ENCODE results near the gene ADCY9. TPM values are rescaled to one million over a fixed set of nuclear protein-coding genes. Genes with fewer than 3 reads are reported as not detected.

Gene ADCY9
- total and polyA plus RNA-seq, 2 experiments from 2014 or later: 1.9 to 21.9 TPM

- H3K79me2 ChIP-seq (ENCODE audit: insufficient read depth): peaks cover 32% of the 10 kb centered on the region
- WGBS, 2 experiments (ENCODE audit: low coverage in 1 of 2, low lambda C conversion rate in 2 of 2, missing lambda C conversion rate in 2 of 2): 92 to 93% methylated on average over 16 of the region's 16 CpGs
- no peaks in the 10 kb centered on the region for H4K20me1 ChIP-seq (ENCODE audit: insufficient read depth)
- peaks cover 24% of the 10 kb centered on the region for H3K4me1 ChIP-seq (ENCODE audit: insufficient read depth)
- no peak overlapping the region for H3K9ac ChIP-seq
- no peaks in the 10 kb centered on the region for H3K36me3 ChIP-seq (ENCODE audit: low read depth)
- no peak overlapping the region for H2AFZ ChIP-seq
- no peak overlapping the region for H3K4me3 ChIP-seq
- no peaks in the 10 kb centered on the region for H3K9me3 ChIP-seq (ENCODE audit: low read depth)
- H3F3A ChIP-seq (ENCODE audit: insufficient read depth): peaks cover 19% of the 10 kb centered on the region
- no peaks in the 10 kb centered on the region for H3K9me2 ChIP-seq (ENCODE audit: insufficient read depth)
- DNase-seq: no peak
- H3K4me2 ChIP-seq (ENCODE audit: unreplicated experiment): no peak overlapping the region
- TF ChIP-seq EZH2phosphoT487 (IDR thresholded peaks at IDR 0.05; ENCODE audit: insufficient read depth, low read depth) (no peak), EZH2 (IDR thresholded peaks at IDR 0.05; ENCODE audit: insufficient read depth, poor library complexity, severe bottlenecking) (no peak)
- no peaks in the 10 kb centered on the region for H3K27me3 ChIP-seq (replicated peaks; ENCODE audit: insufficient read depth)
- in situ Hi-C loops (cut with MboI): no loop called here
- no peak overlapping the region for H3K27ac ChIP-seq
Measured at GRCh38 chr16:4056161-4057105, 59.8 kb downstream of the ADCY9 start.

- no peak for DNase-seq
- TF ChIP-seq EZH2 (IDR thresholded peaks at IDR 0.05; ENCODE audit: insufficient read depth, poor library complexity, severe bottlenecking) (no peak), EZH2phosphoT487 (IDR thresholded peaks at IDR 0.05; ENCODE audit: insufficient read depth, low read depth) (no peak)
- Histone ChIP-seq H4K20me1 (ENCODE audit: insufficient read depth) (no peaks in the 10 kb centered on the region), H3K27ac (no peak overlapping the region), H3K9me2 (ENCODE audit: insufficient read depth) (no peaks in the 10 kb centered on the region), H3K27me3 (replicated peaks; ENCODE audit: insufficient read depth) (no peaks in the 10 kb centered on the region), H3K36me3 (ENCODE audit: low read depth) (no peaks in the 10 kb centered on the region), H3K4me1 (ENCODE audit: insufficient read depth) (peaks cover 24% of the 10 kb centered on the region), H3K9me3 (ENCODE audit: low read depth) (no peaks in the 10 kb centered on the region), H3K4me2 (ENCODE audit: unreplicated experiment) (no peak overlapping the region), H3K9ac (no peak overlapping the region), H2AFZ (no peak overlapping the region), H3F3A (ENCODE audit: insufficient read depth) (peaks cover 19% of the 10 kb centered on the region), H3K79me2 (ENCODE audit: insufficient read depth) (peaks cover 28% of the 10 kb centered on the region), H3K4me3 (no peak overlapping the region)
- in situ Hi-C loops (cut with MboI): no loop called here
- 97 to 100% methylated on average over 15 of the region's 15 CpGs for WGBS, 2 experiments (ENCODE audit: low coverage in 1 of 2, low lambda C conversion rate in 2 of 2, missing lambda C conversion rate in 2 of 2)
Measured at GRCh38 chr16:4055748-4056147, 60.5 kb downstream of the ADCY9 start.

GRCh38 chr16:4053301-4053845, 62.9 kb downstream of the ADCY9 start:
- DNase-seq: peak; percentile 81
- H2AFZ ChIP-seq: peak overlapping the region; percentile 36
- peak overlapping the region; percentile 64 for H3K4me3 ChIP-seq
- H3K27me3 ChIP-seq (replicated peaks; ENCODE audit: insufficient read depth): no peaks in the 10 kb centered on the region
- no peaks in the 10 kb centered on the region for H3K9me2 ChIP-seq (ENCODE audit: insufficient read depth)
- H3K4me2 ChIP-seq (ENCODE audit: unreplicated experiment): peak overlapping the region; percentile 77
- H3K79me2 ChIP-seq (ENCODE audit: insufficient read depth): peaks cover 8% of the 10 kb centered on the region; the same call in 1 of the 2 replicates
- no peaks in the 10 kb centered on the region for H3K9me3 ChIP-seq (ENCODE audit: low read depth)
- no peaks in the 10 kb centered on the region for H3K36me3 ChIP-seq (ENCODE audit: low read depth)
- 2 to 3% methylated on average over 18 of the region's 18 CpGs for WGBS, 2 experiments (ENCODE audit: low coverage in 1 of 2, low lambda C conversion rate in 2 of 2, missing lambda C conversion rate in 2 of 2)
- peak overlapping the region; percentile 79 for H3K9ac ChIP-seq
- TF ChIP-seq EZH2 (IDR thresholded peaks at IDR 0.05; ENCODE audit: insufficient read depth, poor library complexity, severe bottlenecking) (no peak), EZH2phosphoT487 (IDR thresholded peaks at IDR 0.05; ENCODE audit: insufficient read depth, low read depth) (no peak)
- in situ Hi-C loops (cut with MboI): no loop called here
- peak overlapping the region; percentile 91 for H3K27ac ChIP-seq
- H4K20me1 ChIP-seq (ENCODE audit: insufficient read depth): no peaks in the 10 kb centered on the region
- H3F3A ChIP-seq (ENCODE audit: insufficient read depth): peaks cover 19% of the 10 kb centered on the region
- peaks cover 24% of the 10 kb centered on the region for H3K4me1 ChIP-seq (ENCODE audit: insufficient read depth)

GRCh38 chr16:4052801-4053293, 63.4 kb downstream of the ADCY9 start:
- in situ Hi-C loops (cut with MboI): no loop called here
- Histone ChIP-seq H2AFZ (peak overlapping the region; percentile 36), H3F3A (ENCODE audit: insufficient read depth) (peaks cover 19% of the 10 kb centered on the region), H3K36me3 (ENCODE audit: low read depth) (no peaks in the 10 kb centered on the region), H3K4me1 (ENCODE audit: insufficient read depth) (peaks cover 24% of the 10 kb centered on the region), H3K4me3 (peak overlapping the region; percentile 64), H3K4me2 (ENCODE audit: unreplicated experiment) (peak overlapping the region; percentile 77), H3K9me3 (ENCODE audit: low read depth) (no peaks in the 10 kb centered on the region), H3K9me2 (ENCODE audit: insufficient read depth) (no peaks in the 10 kb centered on the region), H3K79me2 (ENCODE audit: insufficient read depth) (peaks cover 8% of the 10 kb centered on the region; the same call in 1 of the 2 replicates), H4K20me1 (ENCODE audit: insufficient read depth) (no peaks in the 10 kb centered on the region), H3K9ac (peak overlapping the region; percentile 79), H3K27ac (peak overlapping the region; percentile 91), H3K27me3 (replicated peaks; ENCODE audit: insufficient read depth) (no peaks in the 10 kb centered on the region)
- TF ChIP-seq EZH2phosphoT487 (IDR thresholded peaks at IDR 0.05; ENCODE audit: insufficient read depth, low read depth) (no peak), EZH2 (IDR thresholded peaks at IDR 0.05; ENCODE audit: insufficient read depth, poor library complexity, severe bottlenecking) (no peak)
- DNase-seq: peak; percentile 93
- 3% methylated on average over 20 of the region's 20 CpGs for WGBS, 2 experiments (ENCODE audit: low coverage in 1 of 2, low lambda C conversion rate in 2 of 2, missing lambda C conversion rate in 2 of 2)
